GM19035 (cell line): ENCODE results near the gene PHYKPL.
A peak's percentile ranks its signal among the peaks of the same experiment; 100 is the strongest.
"Not testable (repeated sequence)": the region's sequence is repeated elsewhere in the genome, so short reads cannot be mapped to it uniquely, and the experiment has no call there.

ENCODE experiments used
- ATAC-seq: cut with Tn5 transposase; IDR thresholded peaks from one replicate; pipeline ENCODE4 v1.9.1; 2021; ENCODE audit not compliant: unreplicated experiment

The PHYKPL gene

GRCh38 chr5:178240341-178240741 is 7.7 kb upstream of the PHYKPL start:
- no peak for ATAC-seq

DNA sequence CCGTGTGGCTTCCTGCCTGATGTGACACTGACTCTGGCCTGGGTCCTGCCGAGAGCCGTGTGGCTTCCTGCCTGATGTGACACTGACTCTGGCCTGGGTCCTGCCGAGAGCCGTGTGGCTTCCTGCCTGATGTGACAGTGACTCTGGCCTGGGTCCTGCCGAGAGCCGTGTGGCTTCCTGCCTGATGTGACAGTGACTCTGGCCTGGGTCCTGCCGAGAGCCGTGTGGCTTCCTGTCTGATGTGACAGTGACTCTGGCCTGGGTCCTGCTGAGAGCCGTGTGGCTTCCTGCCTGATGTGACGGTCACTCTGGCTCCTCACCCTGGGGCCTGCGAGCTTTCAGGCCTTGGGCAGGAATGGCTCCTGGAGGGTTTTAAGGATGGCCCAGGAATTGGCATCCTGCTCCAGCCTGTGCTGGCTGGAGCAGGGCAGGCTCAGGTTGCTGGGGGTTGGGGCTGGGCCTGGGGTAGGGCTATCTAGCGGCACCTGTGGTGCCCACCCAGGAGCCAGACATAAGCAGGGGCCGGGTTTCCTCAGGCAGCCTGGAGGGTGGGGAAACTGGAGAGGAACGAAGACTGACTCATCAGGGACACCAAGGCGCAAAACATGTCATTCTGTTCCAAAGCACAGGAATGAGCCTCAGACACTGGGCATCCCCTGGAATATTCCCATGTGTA is 7.2 kb upstream of the PHYKPL start:
- not testable (repeated sequence) for ATAC-seq

GRCh38 chr5:178238711-178239592 is 6.3 kb upstream of the PHYKPL start:
- ATAC-seq = no peak

- no peak for ATAC-seq
Measured at GRCh38 chr5:178238313-178238635, 5.7 kb upstream of the PHYKPL start.

DNA sequence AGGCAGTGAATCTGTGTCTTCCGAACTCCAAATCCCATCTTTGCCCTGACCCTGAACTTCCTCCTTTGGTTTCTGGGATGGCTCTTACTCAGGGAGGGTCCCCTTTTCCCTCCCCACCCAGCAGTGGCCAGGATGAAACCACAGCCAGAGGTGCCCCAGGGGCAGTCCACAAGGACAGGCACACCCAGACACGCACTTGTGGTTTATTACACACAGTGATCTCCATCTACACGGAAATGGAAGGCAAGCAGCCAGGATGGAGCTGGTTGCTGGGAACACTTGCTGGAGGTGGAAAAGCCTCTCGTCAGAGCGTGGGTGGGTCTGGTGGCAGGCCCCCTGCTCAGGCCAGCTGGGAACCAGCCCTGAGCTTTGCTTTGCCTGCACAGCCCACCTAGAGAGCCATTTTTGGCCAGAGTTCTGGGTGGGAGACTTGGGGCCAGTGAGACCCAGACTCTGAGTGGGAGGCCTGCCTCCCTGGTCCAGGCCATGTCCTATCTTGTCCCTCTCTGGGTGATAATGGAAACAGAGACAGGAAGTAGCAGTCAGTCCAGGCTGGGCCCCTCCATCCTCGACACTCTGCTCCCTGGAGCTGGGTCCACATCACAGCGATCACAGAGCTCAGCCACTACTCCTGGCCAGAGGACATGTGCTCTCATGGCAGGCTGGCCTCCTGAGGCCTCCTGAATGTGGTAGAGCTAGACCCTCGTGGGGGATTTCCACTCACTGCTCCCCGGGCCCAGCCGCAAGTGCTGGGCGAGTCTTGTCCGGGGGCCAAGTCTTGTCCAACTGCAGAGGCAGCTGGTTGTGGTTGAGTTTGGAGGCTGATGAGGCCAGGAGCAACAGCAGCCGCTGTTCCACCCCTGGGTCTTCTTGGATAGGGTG is 5.1 kb upstream of the PHYKPL start:
- no peak for ATAC-seq

DNA sequence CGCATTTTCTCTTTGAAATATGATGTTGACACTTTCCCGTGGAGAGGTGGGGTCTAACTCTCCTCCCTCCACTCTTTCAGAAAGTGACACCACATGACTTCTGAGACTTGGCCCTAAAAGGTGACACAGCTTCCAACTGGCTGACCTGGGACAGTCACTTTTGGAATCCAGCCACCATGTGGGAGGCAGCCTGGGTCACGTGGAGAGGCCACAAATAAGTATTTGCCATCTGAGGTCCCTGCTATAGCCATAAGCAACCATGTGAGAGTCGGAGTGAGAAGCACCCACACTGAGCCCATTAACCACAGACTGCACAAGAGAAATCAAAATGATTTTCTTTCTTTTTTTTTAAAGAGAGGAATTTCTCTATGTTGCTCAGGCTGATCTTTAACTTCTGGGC is 4.1 kb upstream of the PHYKPL start:
- ATAC-seq = no peak

DNA sequence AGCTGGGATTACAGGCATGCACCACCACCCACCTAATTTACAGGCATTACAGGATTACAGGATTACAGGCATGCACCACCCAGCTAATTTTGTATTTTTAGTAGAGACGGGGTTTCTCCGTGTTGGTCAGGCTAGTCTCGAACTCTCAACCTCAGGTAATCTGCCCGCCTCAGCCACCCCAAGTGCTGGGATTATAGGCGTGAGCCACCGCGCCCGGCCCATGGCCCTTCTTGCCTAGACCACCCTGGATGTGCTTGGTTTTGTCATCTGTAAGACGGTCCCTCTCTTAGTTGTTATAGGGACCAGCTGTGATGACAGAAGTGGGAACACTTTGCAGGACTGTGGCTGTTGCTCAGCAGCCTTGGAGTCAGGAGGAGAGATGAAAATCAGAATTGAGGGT is 3.5 kb upstream of the PHYKPL start:
- no peak for ATAC-seq

DNA sequence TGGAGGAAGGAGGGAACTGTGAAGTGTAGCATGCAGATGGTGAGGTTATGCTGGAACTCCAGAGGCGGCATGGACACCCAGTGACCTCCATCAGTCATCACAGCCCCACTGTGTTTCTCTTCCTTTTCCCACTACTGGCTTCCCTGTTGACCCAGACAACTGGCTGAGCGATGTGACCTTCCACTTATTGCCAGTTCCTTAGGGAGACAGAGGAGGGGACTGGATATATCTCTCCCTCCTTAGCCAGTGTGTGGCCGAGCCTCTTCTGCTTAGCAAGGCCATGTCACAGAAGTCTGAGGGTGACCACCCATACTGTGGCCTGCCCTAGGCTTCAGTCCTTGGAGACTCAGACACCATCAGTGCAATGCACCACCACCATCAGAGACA is 3.0 kb upstream of the PHYKPL start:
- no peak for ATAC-seq

GRCh38 chr5:178234750-178235587 is 2.4 kb upstream of the PHYKPL start:
- no peak for ATAC-seq

GRCh38 chr5:178234121-178234749 is 1.6 kb upstream of the PHYKPL start:
- no peak for ATAC-seq

DNA sequence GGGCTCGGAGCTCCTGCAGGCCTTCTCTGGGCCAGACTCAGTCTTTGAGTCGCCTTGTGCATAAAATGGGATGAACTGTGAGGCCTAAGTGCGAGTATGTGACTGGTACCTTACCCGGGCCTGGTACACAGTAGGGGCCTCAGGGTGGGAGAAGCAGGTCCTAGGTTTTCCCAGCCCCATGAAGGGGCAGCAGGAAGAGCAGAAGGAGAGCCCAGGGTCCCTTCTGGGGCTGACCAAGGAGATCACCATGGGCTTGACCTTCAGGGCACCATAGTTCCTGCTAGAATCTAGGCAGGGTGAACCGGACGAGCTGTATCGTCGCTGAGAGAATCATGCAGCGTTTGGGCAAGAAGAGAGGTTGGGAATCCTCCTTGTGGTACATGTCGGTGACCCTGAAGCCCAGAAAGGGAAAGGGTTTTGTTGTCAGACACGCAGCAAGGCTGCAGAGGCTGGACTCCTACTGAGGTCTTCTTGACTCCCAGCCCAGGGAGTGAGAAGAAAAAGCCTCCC is 373 bp upstream of the PHYKPL start:
- no peak for ATAC-seq

DNA sequence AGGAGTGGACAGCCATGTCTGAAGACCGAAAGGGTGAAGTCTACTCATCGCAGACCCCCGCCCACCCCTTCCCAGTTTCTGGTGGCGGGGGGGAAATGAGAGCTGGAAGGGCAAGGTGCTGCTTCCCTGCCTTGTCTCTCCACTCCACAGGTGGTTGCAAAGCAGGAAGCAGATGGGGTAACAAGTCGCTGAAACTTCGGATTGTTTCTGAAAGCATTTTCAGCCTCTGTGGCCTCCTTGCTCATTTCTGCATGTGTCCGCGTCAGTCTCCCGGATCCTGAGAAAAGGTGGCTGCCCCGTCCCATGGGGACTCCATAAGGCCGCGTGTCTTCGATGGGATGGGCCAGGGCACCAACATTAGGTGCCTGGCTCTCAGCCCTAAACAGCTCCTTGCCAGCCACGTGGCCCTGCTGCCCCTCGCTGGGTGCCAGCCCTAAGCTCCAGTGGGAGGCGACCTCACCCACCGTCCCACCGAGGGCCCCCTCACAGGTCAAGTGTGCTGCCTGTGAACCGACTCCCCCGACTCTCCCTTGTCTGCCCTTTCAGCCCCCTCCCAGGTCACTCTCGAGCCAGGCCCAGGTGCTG is 971 bp downstream of the PHYKPL start:
- ATAC-seq = peak; percentile 5

GRCh38 chr5:178230879-178231538 is 1.6 kb downstream of the PHYKPL start:
- no peak for ATAC-seq

DNA sequence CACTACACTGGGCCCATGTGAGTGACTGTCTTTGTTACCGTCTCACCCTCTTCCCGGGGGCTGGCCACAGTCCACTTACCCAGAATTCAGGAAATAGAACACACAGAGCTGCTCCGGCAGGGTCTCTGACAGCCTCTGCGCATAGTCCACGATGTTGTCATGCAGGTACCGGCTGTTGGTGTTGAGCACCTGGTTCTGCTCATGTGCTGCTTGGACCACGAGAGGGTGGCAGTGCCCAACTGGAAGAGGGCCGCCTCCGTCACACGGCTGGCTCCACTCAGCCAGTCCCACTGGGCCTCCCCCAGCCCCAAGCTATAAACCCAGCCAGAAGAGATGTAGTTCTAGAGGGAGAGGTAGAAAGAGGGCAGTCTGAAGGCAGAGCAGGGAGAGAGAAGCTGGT is 2.7 kb downstream of the PHYKPL start:
- ATAC-seq = no peak

DNA sequence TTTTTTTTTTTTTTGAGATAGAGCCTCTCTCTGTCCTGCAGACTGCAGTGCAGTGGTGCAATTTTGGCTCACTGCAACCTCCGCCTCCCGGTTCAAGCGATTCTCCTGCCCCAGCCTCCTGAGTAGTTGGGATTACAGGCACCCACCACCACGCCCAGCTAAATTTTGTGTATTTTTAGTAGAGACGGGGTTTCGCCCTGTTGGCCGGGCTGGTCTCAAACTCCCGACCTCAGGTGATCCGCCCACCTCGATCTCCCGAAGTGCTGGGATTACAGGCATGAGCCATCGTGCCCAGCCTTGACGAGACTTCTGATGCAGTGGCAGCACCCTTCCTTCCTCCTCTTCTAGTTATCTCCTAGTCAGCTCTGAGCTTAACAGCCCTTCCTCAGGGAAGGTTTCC is 3.5 kb downstream of the PHYKPL start:
- not testable (repeated sequence) for ATAC-seq

GRCh38 chr5:178228609-178229008 is 4.0 kb downstream of the PHYKPL start:
- ATAC-seq = no peak

DNA sequence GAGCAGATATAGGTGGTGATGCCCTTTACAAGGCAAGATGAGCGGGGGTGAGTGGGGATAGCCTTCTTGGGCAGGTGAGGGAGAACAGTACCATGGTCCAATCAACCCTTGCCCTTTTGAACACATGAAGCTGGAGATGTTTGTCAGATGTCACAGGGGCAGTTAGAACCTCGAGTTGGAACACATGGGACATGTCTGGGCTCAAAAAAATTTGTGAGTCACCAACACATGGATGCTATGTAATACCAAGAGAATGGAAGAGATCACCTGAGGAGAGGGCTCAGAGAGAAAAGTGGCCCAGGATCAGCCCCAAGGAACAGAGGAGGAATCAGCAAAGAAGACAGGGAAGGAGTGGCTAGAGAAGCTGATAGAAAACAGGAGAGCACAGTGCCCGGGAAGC is 4.7 kb downstream of the PHYKPL start:
- ATAC-seq = no peak

DNA sequence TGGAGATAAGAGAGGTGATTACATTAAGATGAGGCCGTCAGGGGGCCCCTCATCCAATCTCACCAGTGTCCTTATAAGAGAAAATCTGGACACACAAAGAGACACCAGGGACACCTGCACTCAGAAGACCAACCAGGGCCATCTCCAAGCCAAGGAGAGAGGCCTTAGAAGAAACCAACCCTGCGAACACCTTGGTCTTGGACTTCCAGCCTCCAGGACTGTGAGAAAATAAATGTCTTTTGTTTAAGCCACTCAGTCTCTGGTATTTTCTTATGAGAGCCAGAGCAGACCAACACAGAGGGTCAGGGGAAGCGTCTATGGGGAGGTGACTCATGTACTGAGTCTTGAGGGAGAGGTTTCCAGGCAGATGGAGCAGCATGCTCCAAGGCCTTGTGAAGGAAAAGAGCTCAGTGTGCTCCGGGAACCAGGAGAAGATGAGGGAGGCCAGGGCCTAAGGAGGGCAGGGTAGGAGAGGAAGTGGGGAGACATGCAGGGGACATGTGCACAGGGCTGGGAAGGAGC is 5.4 kb downstream of the PHYKPL start:
- ATAC-seq = no peak

DNA sequence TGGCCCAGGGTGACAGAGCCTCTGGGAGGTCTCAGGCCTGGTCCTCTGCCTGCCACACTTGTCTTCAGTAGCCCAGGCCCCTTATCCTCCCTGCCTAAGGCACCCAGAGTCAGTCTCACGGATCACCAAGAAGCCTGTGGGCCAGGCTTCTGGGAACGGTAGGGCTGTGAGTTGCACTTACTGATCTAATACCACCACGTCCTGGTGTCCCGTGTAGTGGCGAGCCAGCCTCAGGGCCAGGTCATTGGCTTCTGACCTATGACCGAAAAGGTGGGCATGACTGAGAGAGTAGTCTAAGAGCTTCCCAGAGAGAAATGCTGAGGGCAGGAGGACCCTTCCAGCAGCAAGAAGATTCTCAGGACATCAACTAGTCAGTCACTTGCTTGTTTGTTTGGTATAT is 7.4 kb downstream of the PHYKPL start:
- no peak for ATAC-seq
